ENCODE measurements around the gene ILDR1. TPM values are rescaled to one million over a fixed set of nuclear protein-coding genes. Genes with fewer than 3 reads are reported as not detected.

Gene ILDR1
- total RNA-seq, 3 donors from 2014 or later, result 10.9 to 36.8 (median 17.2) TPM

DNA sequence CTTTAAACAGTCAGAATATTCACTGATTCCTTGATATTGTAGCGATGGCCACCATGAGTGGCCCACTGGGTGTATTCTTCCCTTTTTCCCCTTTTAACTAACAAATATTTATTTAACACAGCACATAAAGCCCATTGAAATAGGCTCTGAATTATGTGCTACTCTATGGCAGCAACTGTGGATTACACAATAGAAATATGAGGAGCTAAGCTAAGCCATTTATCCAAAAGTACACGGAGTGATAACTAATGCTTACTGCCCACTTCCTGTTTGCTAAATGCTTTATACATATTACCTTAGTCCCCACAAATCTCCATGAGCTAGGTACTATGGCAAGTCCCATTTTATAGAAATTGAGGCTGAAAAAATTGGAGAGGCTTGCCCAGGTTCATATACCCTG, 17.9 kb downstream of the ILDR1 start:
- no peak for ATAC-seq

DNA sequence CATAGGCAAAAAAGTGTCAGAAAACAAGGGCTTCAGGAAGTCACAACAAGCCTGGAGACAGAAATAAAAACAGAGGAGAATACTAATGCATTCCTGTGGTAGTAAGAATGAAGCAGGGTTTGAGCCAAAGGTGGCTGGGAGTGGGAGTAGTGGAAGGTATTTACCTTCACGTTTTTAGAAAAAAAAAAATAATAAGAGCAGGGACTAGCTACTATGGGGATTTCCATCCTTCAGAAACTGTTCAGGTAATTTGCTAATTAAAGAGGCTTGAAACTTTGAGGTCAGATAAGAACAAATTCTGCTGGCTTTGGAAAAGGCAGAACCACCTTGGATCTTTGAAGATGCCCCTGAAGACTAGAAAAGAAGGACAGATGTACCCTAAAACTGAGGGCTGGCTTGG, 18.4 kb downstream of the ILDR1 start:
- Histone ChIP-seq H3K4me1 (ENCODE audit: low read depth) (peaks cover 13% of the 10 kb centered on the region), H3K36me3 (ENCODE audit: low read depth) (no peaks in the 10 kb centered on the region), H3K9me3 (no peaks in the 10 kb centered on the region), H3K4me3 (no peak overlapping the region)
- intact Hi-C loops (cut with DNase I, micrococcal nuclease), result no loop called here
- TF ChIP-seq, protein P1, sequence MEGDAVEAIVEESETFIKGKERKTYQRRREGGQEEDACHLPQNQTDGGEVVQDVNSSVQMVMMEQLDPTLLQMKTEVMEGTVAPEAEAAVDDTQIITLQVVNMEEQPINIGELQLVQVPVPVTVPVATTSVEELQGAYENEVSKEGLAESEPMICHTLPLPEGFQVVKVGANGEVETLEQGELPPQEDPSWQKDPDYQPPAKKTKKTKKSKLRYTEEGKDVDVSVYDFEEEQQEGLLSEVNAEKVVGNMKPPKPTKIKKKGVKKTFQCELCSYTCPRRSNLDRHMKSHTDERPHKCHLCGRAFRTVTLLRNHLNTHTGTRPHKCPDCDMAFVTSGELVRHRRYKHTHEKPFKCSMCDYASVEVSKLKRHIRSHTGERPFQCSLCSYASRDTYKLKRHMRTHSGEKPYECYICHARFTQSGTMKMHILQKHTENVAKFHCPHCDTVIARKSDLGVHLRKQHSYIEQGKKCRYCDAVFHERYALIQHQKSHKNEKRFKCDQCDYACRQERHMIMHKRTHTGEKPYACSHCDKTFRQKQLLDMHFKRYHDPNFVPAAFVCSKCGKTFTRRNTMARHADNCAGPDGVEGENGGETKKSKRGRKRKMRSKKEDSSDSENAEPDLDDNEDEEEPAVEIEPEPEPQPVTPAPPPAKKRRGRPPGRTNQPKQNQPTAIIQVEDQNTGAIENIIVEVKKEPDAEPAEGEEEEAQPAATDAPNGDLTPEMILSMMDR (IDR thresholded peaks at IDR 0.05), result no peak
- DNase-seq (no peak), ATAC-seq (no peak)

More for the DNA sequence above, 17.9 kb downstream of the ILDR1 start:
- Histone ChIP-seq H3K4me3 (no peak overlapping the region), H3K36me3 (ENCODE audit: low read depth) (no peaks in the 10 kb centered on the region), H3K9me3 (no peaks in the 10 kb centered on the region), H3K4me1 (ENCODE audit: low read depth) (peaks cover 13% of the 10 kb centered on the region)
- no peak for DNase-seq
- TF ChIP-seq, protein P1 (IDR thresholded peaks at IDR 0.05), result no peak
- intact Hi-C loops (cut with DNase I, micrococcal nuclease), result no loop called here

DNA sequence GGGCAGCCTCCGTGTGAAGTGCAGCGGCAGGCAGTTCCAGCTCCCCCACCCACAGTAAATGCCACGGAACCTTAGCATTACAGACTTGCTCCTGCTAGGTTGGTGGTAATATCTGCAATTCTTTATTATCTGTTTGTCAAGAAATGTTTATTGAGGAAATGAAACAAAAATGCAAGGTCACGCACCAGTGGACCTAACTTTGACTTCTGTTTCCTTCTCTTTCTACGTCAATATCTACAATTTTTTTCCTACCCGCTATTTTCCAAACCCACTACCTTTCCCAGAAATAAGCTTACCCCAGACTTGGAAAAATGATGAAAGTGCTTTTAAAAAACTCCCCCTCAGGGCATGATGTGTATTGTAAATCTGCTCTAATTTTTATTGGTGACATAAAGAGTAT, 18.9 kb downstream of the ILDR1 start:
- H3K4me1 ChIP-seq (ENCODE audit: low read depth), result peaks cover 13% of the 10 kb centered on the region
- intact Hi-C loops (cut with DNase I, micrococcal nuclease), result no loop called here
- no peaks in the 10 kb centered on the region for H3K9me3 ChIP-seq
- DNase-seq (no peak), ATAC-seq (peak; percentile 52)
- H3K4me3 ChIP-seq, result no peak overlapping the region
- TF ChIP-seq, protein P1 (IDR thresholded peaks at IDR 0.05), result no peak
- no peaks in the 10 kb centered on the region for H3K36me3 ChIP-seq (ENCODE audit: low read depth)

DNA sequence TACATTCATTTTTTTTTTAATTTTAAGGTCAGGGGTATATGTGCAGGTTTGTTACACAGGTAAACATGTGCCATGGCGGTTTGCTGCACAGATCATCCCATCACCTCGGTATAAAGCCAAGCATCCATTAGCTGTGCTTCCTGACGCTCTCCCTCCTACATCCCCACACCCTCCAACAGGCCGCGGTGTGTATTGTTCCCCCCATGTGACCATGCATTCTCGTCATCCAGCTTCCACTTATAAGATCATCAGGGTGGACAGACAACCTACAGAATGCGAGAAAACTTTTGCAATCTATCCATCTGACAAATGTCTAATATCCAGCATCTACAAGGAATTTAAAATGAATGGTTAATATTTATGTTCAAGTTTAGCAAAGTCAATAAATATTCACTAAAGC, 19.4 kb downstream of the ILDR1 start:
- ATAC-seq, result no peak
- DNase-seq, result no peak
- Histone ChIP-seq H3K9me3 (no peaks in the 10 kb centered on the region), H3K36me3 (ENCODE audit: low read depth) (no peaks in the 10 kb centered on the region), H3K4me1 (ENCODE audit: low read depth) (peaks cover 13% of the 10 kb centered on the region), H3K4me3 (no peak overlapping the region)
- TF ChIP-seq, protein P1 (IDR thresholded peaks at IDR 0.05), result no peak
- intact Hi-C loops (cut with DNase I, micrococcal nuclease), result no loop called here

DNA sequence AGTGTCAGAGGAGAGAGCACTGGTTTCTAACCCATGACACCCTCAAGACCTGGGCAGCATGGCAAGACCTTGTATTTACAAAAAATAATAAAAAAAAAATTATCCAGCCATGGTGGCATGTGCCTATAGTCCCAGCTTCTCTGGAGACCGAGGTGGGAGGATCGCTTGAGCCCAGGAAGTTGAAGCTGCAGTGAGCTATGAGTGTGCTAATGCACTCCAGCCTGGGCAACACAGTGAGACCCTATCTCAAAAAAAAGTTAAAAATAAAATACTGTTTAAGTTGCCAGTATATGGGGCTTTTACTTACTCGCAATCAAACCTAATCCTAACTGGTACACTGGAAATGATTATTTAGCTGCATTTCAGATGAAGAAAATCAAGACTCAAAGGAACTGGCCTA, 20.2 kb downstream of the ILDR1 start:
- DNase-seq, result no peak
- H3K4me3 ChIP-seq, result no peak overlapping the region
- peaks cover 13% of the 10 kb centered on the region for H3K4me1 ChIP-seq (ENCODE audit: low read depth)
- no peaks in the 10 kb centered on the region for H3K36me3 ChIP-seq (ENCODE audit: low read depth)
- TF ChIP-seq, protein P1 (IDR thresholded peaks at IDR 0.05), result no peak
- intact Hi-C loops (cut with DNase I, micrococcal nuclease), result no loop called here
- ATAC-seq, result no peak
- H3K9me3 ChIP-seq, result no peaks in the 10 kb centered on the region
